Measurements from ENCODE around the gene EFNB2.

The EFNB2 gene

GRCh38 chr13:106530980-106531481 is 4.4 kb downstream of the EFNB2 start:
- H3K4me1 ChIP-seq (ENCODE audit: control insufficient read depth, insufficient read depth, low read length) = peaks cover 30% of the 10 kb centered on the region

GRCh38 chr13:106530171-106530851 is 5.2 kb downstream of the EFNB2 start:
- H3K4me1 ChIP-seq (ENCODE audit: control insufficient read depth, insufficient read depth, low read length) = peaks cover 31% of the 10 kb centered on the region
- peaks cover 0 to 13% of the 10 kb centered on the region in 2 experiments; a peak in 1 of 3 replicates for H3K36me3 ChIP-seq (ENCODE audit: control insufficient read depth in 2 of 2, insufficient read depth in 1 of 2, low read length in 2 of 2)
- peak overlapping the region; percentile 16; the same call in 1 of the 2 replicates for H3K4me3 ChIP-seq (ENCODE audit: low read depth, low read length)
- CTCF ChIA-PET = interaction anchor here (0.6 to 1.5 kb wide), 6 partner anchors 17 to 1006 kb away, joined by 3 to 9 read pairs (median 4); no protein-coding TSS in a partner anchor
- TF ChIP-seq SP2 (tag by site-specific recombination; IDR thresholded peaks at IDR 0.05) (no peak), ZNF341 (tag by site-specific recombination; IDR thresholded peaks at IDR 0.05; ENCODE audit: low read depth) (peak; percentile 93), ZFP37 (tag by site-specific recombination; IDR thresholded peaks at IDR 0.05) (peak; percentile 42; the same call in 1 of the 2 replicates), GLI2 (tag by site-specific recombination; IDR thresholded peaks at IDR 0.05; ENCODE audit: borderline replicate concordance, low read depth) (no peak), PRDM6 (tag by site-specific recombination; IDR thresholded peaks at IDR 0.05) (peak; percentile 85), ZNF354C (tag by site-specific recombination; IDR thresholded peaks at IDR 0.05; ENCODE audit: borderline replicate concordance, low read depth) (no peak), ZNF121 (tag by site-specific recombination; IDR thresholded peaks at IDR 0.05) (0 out of 2 replicates have a peak, but pooled peaks have one; percentile 60), IKZF3 (tag by site-specific recombination; IDR thresholded peaks at IDR 0.05) (peak; percentile 56; the same call in 1 of the 2 replicates), ZBTB20 (tag by site-specific recombination; IDR thresholded peaks at IDR 0.05) (peak; percentile 61), ZNF629 (tag by site-specific recombination; IDR thresholded peaks at IDR 0.05) (peak; percentile 91), KLF9 (tag by site-specific recombination; IDR thresholded peaks at IDR 0.05; ENCODE audit: low read depth) (0 out of 2 replicates have a peak, but pooled peaks have one; percentile 26), ZEB2 (tag by site-specific recombination; IDR thresholded peaks at IDR 0.05) (0 out of 2 replicates have a peak, but pooled peaks have one; percentile 25), KLF10 (tag by site-specific recombination; IDR thresholded peaks at IDR 0.05) (peak; percentile 18; the same call in 1 of the 2 replicates)
- no peak overlapping the region for H3K27ac ChIP-seq (ENCODE audit: extremely low read depth, low read depth, low read length)
- POLR2A ChIA-PET = interaction anchor here (0.6 to 1.9 kb wide), 2 partner anchors 58 to 134 kb away, joined by 4 to 6 read pairs; no protein-coding TSS in a partner anchor
- no peaks in the 10 kb centered on the region for H3K9me3 ChIP-seq (ENCODE audit: control insufficient read depth, insufficient read depth, low read depth, low read length)

More at GRCh38 chr13:106530980-106531481, 4.4 kb downstream of the EFNB2 start:
- peak overlapping the region; percentile 87 for H3K4me3 ChIP-seq (ENCODE audit: low read depth, low read length)
- no peaks in the 10 kb centered on the region for H3K9me3 ChIP-seq (ENCODE audit: control insufficient read depth, insufficient read depth, low read depth, low read length)
- H3K36me3 ChIP-seq (ENCODE audit: control insufficient read depth in 2 of 2, insufficient read depth in 1 of 2, low read length in 2 of 2) = peaks cover 0 to 13% of the 10 kb centered on the region in 2 experiments; a peak in 1 of 3 replicates
- ChIA-PET POLR2A (interaction anchor here (0.6 to 1.9 kb wide), 2 partner anchors 59 to 135 kb away, joined by 4 to 6 read pairs; no protein-coding TSS in a partner anchor), CTCF (interaction anchor here (0.6 to 1.5 kb wide), 3 partner anchors 17 to 448 kb away, joined by 3 to 4 read pairs (median 4); no protein-coding TSS in a partner anchor)
- H3K27ac ChIP-seq (ENCODE audit: extremely low read depth, low read depth, low read length) = no peak overlapping the region
- peak; percentile 57 for TF ChIP-seq ZNF600 (tag by site-specific recombination; IDR thresholded peaks at IDR 0.05)
- TF ChIP-seq MZF1 (tag by site-specific recombination; IDR thresholded peaks at IDR 0.05; ENCODE audit: borderline replicate concordance) = no peak
- TF ChIP-seq ZFP37 (tag by site-specific recombination; IDR thresholded peaks at IDR 0.05) = peak; percentile 7; the same call in 1 of the 2 replicates
- no peak for TF ChIP-seq ZNF548 (tag by site-specific recombination; IDR thresholded peaks at IDR 0.05)
- TF ChIP-seq ZNF670 (tag by site-specific recombination; IDR thresholded peaks at IDR 0.05; ENCODE audit: low read depth) = no peak

GRCh38 chr13:106529415-106530170 is 5.9 kb downstream of the EFNB2 start:
- H3K27ac ChIP-seq (ENCODE audit: extremely low read depth, low read depth, low read length) = peak overlapping the region; percentile 71
- POLR2A ChIA-PET = no interaction called here
- H3K4me3 ChIP-seq (ENCODE audit: low read depth, low read length) = no peak overlapping the region
- no peaks in the 10 kb centered on the region for H3K9me3 ChIP-seq (ENCODE audit: control insufficient read depth, insufficient read depth, low read depth, low read length)
- peaks cover 31% of the 10 kb centered on the region for H3K4me1 ChIP-seq (ENCODE audit: control insufficient read depth, insufficient read depth, low read length)
- H3K36me3 ChIP-seq (ENCODE audit: control insufficient read depth in 2 of 2, insufficient read depth in 1 of 2, low read length in 2 of 2) = peaks cover 0 to 13% of the 10 kb centered on the region in 2 experiments; a peak in 1 of 3 replicates
- CTCF ChIA-PET = interaction anchor here (0.6 to 1.5 kb wide), 4 partner anchors 58 to 1005 kb away, joined by 3 to 9 read pairs (median 4); no protein-coding TSS in a partner anchor
- TF ChIP-seq ZNF18 (tag by site-specific recombination; IDR thresholded peaks at IDR 0.05) = peak; percentile 44; the same call in 1 of the 2 replicates
- TF ChIP-seq PRDM6 (tag by site-specific recombination; IDR thresholded peaks at IDR 0.05) = peak; percentile 91
- TF ChIP-seq FEZF1 (tag by site-specific recombination; IDR thresholded peaks at IDR 0.05) = peak; percentile 93
- no peak for TF ChIP-seq ZNF248 (tag by site-specific recombination; IDR thresholded peaks at IDR 0.05)
- peak; percentile 28; the same call in 1 of the 2 replicates for TF ChIP-seq ZSCAN30 (tag by site-specific recombination; IDR thresholded peaks at IDR 0.05)
- no peak for TF ChIP-seq ZNF133 (tag by site-specific recombination; IDR thresholded peaks at IDR 0.05)
- TF ChIP-seq ZBTB17 (tag by site-specific recombination; IDR thresholded peaks at IDR 0.05) = 0 out of 2 replicates have a peak, but pooled peaks have one; percentile 14
- TF ChIP-seq ZNF629 (tag by site-specific recombination; IDR thresholded peaks at IDR 0.05) = peak; percentile 12; the same call in 1 of the 2 replicates
